HepG2 (cell line): ENCODE measurements around the gene UBE2I.

Experiments used
- MBNL3 ChIP-seq: fragments of 250-450 bp; sonication (Bioruptor Pico); conservative IDR thresholded peaks from 2 replicates; pipeline ENCODE4 v1.8.0; 2022; ENCODE audit warnings: mild to moderate bottlenecking, inconsistent platforms
- TF ChIP-seq, protein P1 (sequence below): sonication (generic); formaldehyde crosslinking; IDR thresholded peaks from 2 replicates; pipeline ENCODE4 v1.5.0; 2020; ENCODE audit warnings: mild to moderate bottlenecking, missing genetic modification reagents, moderate library complexity
- TF ChIP-seq, protein P2 (sequence below), 2 experiments: IDR thresholded peaks; 2 replicates each; pipeline ENCODE4 v1.6.1; 2011 to 2012; ENCODE audit warnings: low read length in 2 of 2, borderline replicate concordance in 1 of 2, low read depth in 1 of 2, mild to moderate bottlenecking in 1 of 2, moderate library complexity in 1 of 2

DNA sequence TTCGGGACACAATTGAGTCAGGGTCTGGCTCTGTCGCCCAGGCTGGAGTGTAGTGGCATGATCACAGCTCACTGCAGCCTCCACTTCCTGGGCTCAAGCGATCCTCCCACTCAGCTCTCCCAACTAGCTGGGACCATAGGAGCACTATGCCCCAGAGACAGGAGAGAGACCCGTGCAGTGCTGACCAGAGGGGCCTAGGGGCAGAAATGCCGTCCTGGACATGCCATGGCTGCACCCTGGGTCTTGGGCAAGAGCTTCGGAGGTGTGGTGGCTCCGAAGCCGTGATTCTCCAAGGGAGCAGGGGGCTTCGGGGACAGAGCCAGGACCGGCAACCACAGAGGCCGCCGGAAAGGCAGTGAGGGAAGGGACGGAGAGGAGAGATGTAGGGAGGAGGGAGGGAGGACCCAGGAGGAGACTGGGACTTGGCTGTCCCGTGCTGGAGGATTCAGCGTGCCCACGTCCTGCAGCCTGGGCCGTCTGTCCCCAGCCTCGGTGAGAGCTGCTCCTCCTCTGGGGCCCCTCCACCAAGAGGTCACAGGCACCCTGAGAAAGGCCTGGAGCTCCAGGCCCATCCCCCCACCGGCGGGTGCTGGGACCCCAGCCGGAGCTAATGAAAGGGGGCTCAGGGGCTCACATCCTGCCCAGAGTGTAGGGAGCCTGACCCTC lies 31.7 kb upstream of the UBE2I start:
- TF ChIP-seq, protein P1, sequence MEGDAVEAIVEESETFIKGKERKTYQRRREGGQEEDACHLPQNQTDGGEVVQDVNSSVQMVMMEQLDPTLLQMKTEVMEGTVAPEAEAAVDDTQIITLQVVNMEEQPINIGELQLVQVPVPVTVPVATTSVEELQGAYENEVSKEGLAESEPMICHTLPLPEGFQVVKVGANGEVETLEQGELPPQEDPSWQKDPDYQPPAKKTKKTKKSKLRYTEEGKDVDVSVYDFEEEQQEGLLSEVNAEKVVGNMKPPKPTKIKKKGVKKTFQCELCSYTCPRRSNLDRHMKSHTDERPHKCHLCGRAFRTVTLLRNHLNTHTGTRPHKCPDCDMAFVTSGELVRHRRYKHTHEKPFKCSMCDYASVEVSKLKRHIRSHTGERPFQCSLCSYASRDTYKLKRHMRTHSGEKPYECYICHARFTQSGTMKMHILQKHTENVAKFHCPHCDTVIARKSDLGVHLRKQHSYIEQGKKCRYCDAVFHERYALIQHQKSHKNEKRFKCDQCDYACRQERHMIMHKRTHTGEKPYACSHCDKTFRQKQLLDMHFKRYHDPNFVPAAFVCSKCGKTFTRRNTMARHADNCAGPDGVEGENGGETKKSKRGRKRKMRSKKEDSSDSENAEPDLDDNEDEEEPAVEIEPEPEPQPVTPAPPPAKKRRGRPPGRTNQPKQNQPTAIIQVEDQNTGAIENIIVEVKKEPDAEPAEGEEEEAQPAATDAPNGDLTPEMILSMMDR, result no peak
- TF ChIP-seq MBNL3 (CRISPR knock-in tag), result no peak
- TF ChIP-seq, protein P2, sequence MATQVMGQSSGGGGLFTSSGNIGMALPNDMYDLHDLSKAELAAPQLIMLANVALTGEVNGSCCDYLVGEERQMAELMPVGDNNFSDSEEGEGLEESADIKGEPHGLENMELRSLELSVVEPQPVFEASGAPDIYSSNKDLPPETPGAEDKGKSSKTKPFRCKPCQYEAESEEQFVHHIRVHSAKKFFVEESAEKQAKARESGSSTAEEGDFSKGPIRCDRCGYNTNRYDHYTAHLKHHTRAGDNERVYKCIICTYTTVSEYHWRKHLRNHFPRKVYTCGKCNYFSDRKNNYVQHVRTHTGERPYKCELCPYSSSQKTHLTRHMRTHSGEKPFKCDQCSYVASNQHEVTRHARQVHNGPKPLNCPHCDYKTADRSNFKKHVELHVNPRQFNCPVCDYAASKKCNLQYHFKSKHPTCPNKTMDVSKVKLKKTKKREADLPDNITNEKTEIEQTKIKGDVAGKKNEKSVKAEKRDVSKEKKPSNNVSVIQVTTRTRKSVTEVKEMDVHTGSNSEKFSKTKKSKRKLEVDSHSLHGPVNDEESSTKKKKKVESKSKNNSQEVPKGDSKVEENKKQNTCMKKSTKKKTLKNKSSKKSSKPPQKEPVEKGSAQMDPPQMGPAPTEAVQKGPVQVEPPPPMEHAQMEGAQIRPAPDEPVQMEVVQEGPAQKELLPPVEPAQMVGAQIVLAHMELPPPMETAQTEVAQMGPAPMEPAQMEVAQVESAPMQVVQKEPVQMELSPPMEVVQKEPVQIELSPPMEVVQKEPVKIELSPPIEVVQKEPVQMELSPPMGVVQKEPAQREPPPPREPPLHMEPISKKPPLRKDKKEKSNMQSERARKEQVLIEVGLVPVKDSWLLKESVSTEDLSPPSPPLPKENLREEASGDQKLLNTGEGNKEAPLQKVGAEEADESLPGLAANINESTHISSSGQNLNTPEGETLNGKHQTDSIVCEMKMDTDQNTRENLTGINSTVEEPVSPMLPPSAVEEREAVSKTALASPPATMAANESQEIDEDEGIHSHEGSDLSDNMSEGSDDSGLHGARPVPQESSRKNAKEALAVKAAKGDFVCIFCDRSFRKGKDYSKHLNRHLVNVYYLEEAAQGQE (IDR thresholded peaks at IDR 0.05; ENCODE audit: borderline replicate concordance in 1 of 2, low read depth in 1 of 2, low read length in 2 of 2), result no peak
